Measurements from ENCODE around the gene ARSK. TPM values are rescaled to one million over a fixed set of nuclear protein-coding genes. Genes with fewer than 3 reads are reported as not detected.
"Not testable (repeated sequence)": the region's sequence is repeated elsewhere in the genome, so short reads cannot be mapped to it uniquely, and the experiment has no call there.

ARSK gene
- total RNA-seq, 1 donor, result 21.6 TPM

DNA sequence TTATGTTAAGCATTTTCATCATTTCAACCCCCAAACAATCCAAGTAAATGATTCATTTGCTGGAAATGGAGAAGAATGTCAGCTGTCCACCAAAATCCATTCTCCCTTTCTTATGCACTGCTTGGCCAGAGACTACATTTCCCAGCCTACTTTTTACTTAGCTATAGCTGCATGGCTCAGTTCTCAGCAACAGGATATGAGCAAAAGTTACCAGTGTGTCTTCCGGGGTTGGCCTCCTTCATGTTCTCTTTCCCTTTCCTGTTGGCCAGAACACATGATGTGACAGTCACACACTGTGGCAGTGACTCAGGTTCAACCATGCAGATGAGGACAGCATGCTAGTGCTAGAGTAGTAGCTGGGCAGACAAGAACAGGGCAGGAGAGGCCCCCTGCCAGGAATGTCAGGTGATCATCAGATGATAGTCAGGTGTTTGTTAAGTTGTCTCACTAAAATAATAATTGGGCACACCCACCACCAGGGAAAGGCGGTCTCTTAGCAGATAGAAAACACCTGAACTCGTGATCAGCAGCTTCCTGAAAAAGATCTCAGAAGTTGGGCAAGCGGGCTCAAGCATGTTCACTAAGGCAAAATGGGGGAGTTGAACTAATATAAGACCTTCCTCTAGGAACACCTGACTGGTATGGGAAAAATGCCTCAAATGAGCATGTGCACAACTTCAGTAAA is 77.2 kb downstream of the ARSK start:
- H3K4me3 ChIP-seq (ENCODE audit: low read depth, low read length), result no peak overlapping the region
- no peak for TF ChIP-seq CTCF (IDR thresholded peaks at IDR 0.05; ENCODE audit: insufficient read depth, low read depth, low read length)
- no peak for DNase-seq (ENCODE audit: low read depth)

DNA sequence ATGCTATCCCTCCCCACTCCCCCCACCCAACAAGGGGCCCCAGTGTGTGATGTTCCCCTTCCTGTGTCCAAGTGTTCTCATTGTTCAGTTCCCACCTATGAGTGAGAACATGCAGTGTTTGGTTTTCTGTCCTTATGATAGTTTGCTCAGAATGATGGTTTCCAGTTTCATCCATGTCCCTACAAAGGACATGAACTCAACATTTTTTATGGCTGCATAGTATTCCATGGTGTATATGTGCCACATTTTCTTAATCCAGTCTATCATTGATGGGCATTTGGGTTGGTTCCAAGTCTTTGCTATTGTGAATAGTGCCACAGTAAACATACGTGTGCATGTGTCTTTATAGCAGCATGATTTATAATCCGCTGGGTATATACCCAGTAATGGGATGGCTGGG is 78.0 kb downstream of the ARSK start:
- not testable (repeated sequence) for DNase-seq (ENCODE audit: low read depth); H3K4me3 ChIP-seq (ENCODE audit: low read depth, low read length)

DNA sequence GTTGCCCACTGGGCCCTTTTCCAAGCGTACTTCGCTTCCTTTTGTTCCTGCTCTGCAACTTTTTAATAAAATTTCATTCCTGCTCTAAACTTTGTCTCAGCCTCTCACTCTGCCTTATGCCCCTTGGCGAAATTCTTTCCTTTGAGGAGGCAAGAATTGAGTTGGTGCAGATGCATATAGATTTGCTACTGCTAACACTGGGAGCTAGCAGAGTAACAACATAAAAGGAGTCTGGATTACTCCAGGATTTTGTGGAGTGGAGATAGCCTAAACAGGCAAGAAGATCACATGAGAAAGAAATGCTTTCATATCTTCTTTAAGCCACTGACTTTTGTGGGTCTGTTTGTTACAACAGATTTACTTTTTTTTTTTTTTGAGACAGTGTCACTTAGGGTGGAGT is 78.8 kb downstream of the ARSK start:
- TF ChIP-seq CTCF (IDR thresholded peaks at IDR 0.05; ENCODE audit: insufficient read depth, low read depth, low read length), result no peak
- no peak overlapping the region for H3K4me3 ChIP-seq (ENCODE audit: low read depth, low read length)
- no peak for DNase-seq (ENCODE audit: low read depth)

DNA sequence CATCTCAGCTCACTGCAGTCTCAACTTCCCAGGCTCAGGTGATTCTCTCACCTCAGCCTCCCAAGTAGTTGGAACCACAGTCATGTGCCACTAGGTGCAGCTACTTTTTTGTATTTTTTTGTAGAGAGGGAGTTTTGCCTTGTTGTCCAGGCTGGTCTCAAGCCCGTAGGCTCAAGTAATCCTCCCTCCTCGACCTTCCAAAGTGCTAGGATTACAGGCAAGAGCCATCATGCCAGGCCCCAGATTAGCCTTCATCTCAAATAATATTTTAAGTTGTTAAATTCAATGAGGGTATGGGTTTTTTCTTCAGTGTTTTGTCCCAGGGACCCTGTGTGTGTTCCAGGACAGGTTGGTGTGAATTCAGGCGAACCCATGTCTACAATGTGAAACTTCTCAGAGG is 79.2 kb downstream of the ARSK start:
- no peak for DNase-seq (ENCODE audit: low read depth)
- TF ChIP-seq CTCF (IDR thresholded peaks at IDR 0.05; ENCODE audit: insufficient read depth, low read depth, low read length), result no peak
- no peak overlapping the region for H3K4me3 ChIP-seq (ENCODE audit: low read depth, low read length)

- no peak for DNase-seq (ENCODE audit: low read depth)
- H3K4me3 ChIP-seq (ENCODE audit: low read depth, low read length), result no peak overlapping the region
- no peak for TF ChIP-seq CTCF (IDR thresholded peaks at IDR 0.05; ENCODE audit: insufficient read depth, low read depth, low read length)
These were observed 83.7 kb downstream of the ARSK start for GRCh38 chr5:95638632-95639031.

DNA sequence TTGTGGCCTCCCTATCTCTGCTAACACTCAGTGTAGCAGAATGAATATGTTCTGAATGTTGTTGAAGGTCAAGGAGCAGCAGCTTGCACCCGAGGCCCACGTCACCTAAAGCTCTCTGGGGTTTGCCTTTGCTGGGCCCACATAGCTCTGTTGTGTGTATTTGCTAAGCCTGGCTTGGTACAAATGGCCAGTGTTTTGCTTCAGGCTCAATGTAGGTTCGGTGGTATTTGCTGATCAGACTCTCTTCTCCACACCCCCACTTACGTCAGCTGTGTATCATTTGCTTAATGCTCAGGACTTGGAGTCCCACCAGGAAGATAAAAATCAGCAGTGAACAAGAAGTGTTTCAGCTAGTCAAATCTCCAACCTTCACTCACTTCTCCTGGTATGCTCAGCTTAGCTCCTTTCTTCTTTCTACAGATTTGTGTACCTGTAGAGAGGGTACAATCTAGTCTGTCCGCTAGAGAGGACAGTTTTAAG is 86.9 kb downstream of the ARSK start:
- DNase-seq (ENCODE audit: low read depth), result peak; percentile 95
- TF ChIP-seq CTCF (IDR thresholded peaks at IDR 0.05; ENCODE audit: insufficient read depth, low read depth, low read length), result no peak
- H3K4me3 ChIP-seq (ENCODE audit: low read depth, low read length), result no peak overlapping the region

DNA sequence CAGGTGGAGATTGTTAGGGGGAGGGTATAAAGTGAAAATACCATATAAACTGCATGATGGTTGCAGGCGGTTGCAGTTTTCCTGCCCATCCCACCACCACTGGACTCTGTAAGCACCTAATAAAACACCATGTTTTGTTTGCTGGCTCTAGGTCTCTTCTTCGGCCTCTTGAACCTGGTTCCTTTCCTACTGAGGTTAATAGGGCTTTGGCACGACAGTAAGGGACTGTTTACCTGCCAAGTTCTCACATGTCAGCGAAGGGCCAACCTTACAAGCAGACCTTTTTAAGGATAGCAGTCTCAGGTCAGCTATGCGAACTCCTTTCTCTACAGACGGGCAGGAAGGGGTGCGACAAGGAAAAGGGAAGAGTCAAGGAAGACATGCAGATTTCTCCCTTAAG is 88.3 kb downstream of the ARSK start:
- DNase-seq (ENCODE audit: low read depth), result no peak
- no peak for TF ChIP-seq CTCF (IDR thresholded peaks at IDR 0.05; ENCODE audit: insufficient read depth, low read depth, low read length)
- no peak overlapping the region for H3K4me3 ChIP-seq (ENCODE audit: low read depth, low read length)
